Sciatic nerve (tissue), 2 donors: Measurements from ENCODE around the gene MRPS14. TPM values are rescaled to one million over a fixed set of nuclear protein-coding genes. Genes with fewer than 3 reads are reported as not detected.

Experiments used
- ATAC-seq: fragments of 200-7000 bp; cut with Tn5 transposase; one replicate; pipeline ENCODE4 v1.9.1; 2020; ENCODE audit warnings: mild to moderate bottlenecking, moderate library complexity
- DNase-seq: peaks from one replicate; pipeline ENCODE4 v3.0.0-alpha.2; 2020; ENCODE audit warnings: low spot score
- intact Hi-C: fragments of 100-400 bp; cut with DNase I; formaldehyde crosslinking; loops from one replicate; pipeline ENCODE4 v1.14.2; 2022
- total RNA-seq: library from RNA; stranded (reverse); fragmentation: NEBNext Ultra II Directional; extraction: Animal tissue kit (Norgen Biotek cat#: 25700); gene quantifications from one replicate; pipeline ENCODE4 v1.2.1, GENCODE V29; 2021
- donor health status: DM: no; HTN: no; CAD: no.
- donor health status: DM: no; HTN: no; CAD: no.

Gene MRPS14
- total RNA-seq, 1 donor from 2014 or later, result 27.6 TPM

DNA sequence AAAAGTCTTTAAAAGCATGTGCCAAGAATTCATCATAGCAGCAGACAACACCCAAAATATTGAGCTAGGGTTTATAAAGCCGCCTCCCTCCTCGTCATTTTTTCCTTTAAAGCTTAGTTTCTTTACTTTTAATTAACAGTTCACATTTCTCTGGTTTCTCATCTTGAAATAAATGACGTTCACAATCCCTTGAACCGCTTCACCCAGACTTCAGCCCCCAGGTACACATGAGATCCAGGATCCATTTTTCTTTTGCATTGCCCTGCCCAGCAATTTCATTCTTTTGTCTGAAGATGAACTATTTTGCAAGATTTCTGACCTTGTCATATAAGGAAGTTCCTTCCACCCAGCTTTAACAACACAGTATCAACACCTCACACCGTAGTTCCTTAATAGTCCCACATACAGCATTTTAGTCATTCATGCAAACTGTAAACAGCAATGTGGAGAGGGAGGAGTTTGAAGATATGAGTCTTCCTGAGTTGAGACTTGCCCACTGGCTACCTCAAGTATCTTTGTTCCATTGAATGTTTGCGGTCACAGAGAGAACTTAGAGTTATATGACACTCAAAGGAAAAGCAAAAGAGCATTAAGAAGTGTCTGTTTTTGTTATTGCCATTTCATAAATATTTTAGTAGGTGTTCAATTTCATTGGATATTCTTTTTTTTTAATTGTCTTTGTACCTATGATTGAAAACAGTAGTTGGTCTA is 58.8 kb downstream of the MRPS14 start:
- ATAC-seq (peak; percentile 66), DNase-seq (no peak)
- intact Hi-C loops, result no loop called here

DNA sequence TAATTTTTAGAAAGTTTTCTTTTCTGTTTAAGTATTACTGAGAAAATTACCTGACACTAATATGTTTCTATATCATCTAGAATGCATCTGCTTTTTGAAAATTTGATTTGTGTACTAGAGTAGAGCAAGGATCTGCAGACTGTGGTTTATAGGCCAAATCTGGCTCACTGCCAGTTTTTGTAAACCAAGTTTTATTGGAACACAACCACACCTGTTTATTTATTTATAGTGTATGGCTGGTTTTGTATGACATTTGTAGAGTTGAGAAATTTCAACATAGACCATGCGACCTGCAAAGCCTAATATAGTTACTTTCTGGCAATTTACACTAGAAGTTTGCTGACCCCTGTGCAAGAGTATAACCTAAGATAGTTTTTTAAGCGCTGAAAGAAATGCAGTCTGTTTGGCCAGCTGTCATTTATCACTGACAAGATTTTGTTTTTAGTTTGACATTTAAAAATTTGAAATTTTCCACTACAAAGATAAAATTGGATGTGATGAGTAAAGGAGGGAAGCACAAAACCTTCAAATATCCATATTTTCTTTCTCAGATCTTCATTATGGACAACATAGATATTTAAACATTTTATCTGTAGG is 59.6 kb downstream of the MRPS14 start:
- no peak for ATAC-seq
- no peak for DNase-seq
- intact Hi-C loops, result no loop called here

Other genes with a start within 250 kb of the MRPS14 start
- 82.2 TPM for gene CACYBP, start 23.5 kb downstream of the MRPS14 start, total RNA-seq
- 1.1 TPM for gene TNN, start 44.4 kb upstream of the MRPS14 start, total RNA-seq
- gene KIAA0040, start 169.4 kb upstream of the MRPS14 start, total RNA-seq, result 16.8 TPM